KMS-11 (cell line): ENCODE measurements around the gene MAPK11.
A peak's percentile ranks its signal among the peaks of the same experiment; 100 is the strongest.

ENCODE experiments used
- H2AFZ ChIP-seq: fragments of 200-600 bp; sonication (generic); 2 replicates; pipeline ENCODE4 v1.6.1; 2016; ENCODE audit warnings: antibody characterized with exemption, mixed run types, low read depth
- H3K27ac ChIP-seq: fragments of 200-600 bp; sonication (generic); 2 replicates; pipeline ENCODE4 v1.6.1; 2016; ENCODE audit warnings: mild to moderate bottlenecking, mixed run types
- H3K27me3 ChIP-seq: fragments of 200-600 bp; sonication (generic); 2 replicates; pipeline ENCODE4 v1.6.1; 2017; ENCODE audit warnings: mild to moderate bottlenecking, low read depth, mixed run types, moderate library complexity; ENCODE audit not compliant: insufficient read depth
- H3K36me3 ChIP-seq: fragments of 200-600 bp; sonication (generic); 2 replicates; pipeline ENCODE4 v1.6.1; 2017; ENCODE audit warnings: mild to moderate bottlenecking, mixed run types; ENCODE audit not compliant: insufficient read depth
- H3K4me1 ChIP-seq: fragments of 200-600 bp; sonication (generic); 2 replicates; pipeline ENCODE4 v1.6.1; 2016; ENCODE audit warnings: mild to moderate bottlenecking, low read depth, mixed run types; ENCODE audit not compliant: poor library complexity, severe bottlenecking
- H3K4me2 ChIP-seq: fragments of 200-600 bp; sonication (generic); 2 replicates; pipeline ENCODE4 v1.7.0; 2016; ENCODE audit warnings: mild to moderate bottlenecking, mixed run types
- H3K4me3 ChIP-seq: fragments of 200-600 bp; sonication (generic); IDR thresholded peaks from 2 replicates; pipeline ENCODE4 v1.6.1; 2017; ENCODE audit warnings: low read depth, low read length, mixed read lengths; ENCODE audit not compliant: insufficient read depth
- H3K79me2 ChIP-seq: fragments of 200-600 bp; sonication (generic); 2 replicates; pipeline ENCODE4 v1.6.1; 2016; ENCODE audit warnings: low read depth, mixed run types; ENCODE audit not compliant: insufficient read depth
- H3K9ac ChIP-seq: fragments of 200-600 bp; sonication (generic); 2 replicates; pipeline ENCODE4 v1.6.1; 2016; ENCODE audit warnings: mild to moderate bottlenecking, mixed run types
- H4K20me1 ChIP-seq: fragments of 200-600 bp; sonication (generic); 2 replicates; pipeline ENCODE4 v1.6.1; 2016; ENCODE audit warnings: mild to moderate bottlenecking, mixed run types; ENCODE audit not compliant: insufficient read depth
- TF ChIP-seq, protein P1 (sequence below): fragments of 200-600 bp; sonication (generic); conservative IDR thresholded peaks from 2 replicates; pipeline ENCODE4 v1.6.1; 2017; ENCODE audit warnings: low read depth, mild to moderate bottlenecking, antibody characterized with exemption, low read length, moderate library complexity, mixed read lengths

The MAPK11 gene

DNA sequence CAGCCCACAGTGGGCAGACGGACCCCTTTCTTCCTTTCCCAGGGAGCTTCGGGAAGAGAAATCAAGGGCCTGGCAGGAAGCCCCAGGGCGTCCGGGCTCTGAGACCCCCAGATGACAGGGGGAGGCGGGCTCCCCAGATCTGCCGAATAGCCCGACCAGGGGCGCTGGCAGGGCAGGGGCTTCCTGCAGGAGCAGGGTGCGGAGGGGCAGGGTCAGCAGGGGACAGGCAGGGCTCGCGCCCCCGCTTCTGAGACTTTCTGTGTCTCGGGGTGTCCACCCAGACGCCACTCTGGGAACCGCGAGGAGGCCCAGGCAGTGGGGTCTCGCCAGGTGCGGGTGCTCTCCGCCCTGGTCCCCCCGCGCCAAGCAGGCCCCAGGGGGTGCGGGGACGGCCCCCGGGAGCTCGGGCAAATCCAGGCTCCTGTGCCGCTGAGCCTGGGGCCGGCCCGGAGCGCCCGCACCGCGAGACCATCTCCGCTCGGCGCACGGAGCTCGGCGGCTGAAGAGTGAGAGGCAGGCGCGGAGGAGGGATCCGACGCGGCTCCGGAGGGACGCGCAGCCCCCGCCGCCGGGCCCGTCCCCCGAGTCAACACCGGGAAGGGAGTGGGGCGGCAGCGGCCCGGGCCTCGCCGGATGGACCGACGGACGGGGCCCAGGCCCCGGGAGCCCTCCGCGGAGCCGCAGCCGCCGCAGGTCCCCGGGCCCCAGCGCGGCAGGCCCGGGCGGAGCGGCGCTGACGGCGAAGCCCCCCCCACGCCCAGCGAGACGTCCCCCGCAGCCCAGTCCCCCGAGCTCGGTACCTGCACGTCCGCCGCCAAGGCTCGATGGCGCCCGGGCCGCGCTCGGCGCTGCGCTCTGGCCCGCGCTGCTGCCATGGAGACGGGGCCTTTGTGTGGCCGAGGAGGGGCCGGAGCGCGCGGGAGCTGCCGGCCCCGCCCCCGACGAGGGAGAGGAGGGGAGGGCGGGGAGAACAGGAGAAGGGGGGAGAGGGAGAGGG is 36.9 kb upstream of the MAPK11 start, which contains the start of gene PLXNB2:
Gene PLXNB2 (minus strand): TSS at position 894 of the 997 bp plus-strand sequence. CDS start 17,062 bp downstream, outside the sequence.
- H3K4me1 ChIP-seq, result peaks cover 4% of the 10 kb centered on the region
- TF ChIP-seq, protein P1, sequence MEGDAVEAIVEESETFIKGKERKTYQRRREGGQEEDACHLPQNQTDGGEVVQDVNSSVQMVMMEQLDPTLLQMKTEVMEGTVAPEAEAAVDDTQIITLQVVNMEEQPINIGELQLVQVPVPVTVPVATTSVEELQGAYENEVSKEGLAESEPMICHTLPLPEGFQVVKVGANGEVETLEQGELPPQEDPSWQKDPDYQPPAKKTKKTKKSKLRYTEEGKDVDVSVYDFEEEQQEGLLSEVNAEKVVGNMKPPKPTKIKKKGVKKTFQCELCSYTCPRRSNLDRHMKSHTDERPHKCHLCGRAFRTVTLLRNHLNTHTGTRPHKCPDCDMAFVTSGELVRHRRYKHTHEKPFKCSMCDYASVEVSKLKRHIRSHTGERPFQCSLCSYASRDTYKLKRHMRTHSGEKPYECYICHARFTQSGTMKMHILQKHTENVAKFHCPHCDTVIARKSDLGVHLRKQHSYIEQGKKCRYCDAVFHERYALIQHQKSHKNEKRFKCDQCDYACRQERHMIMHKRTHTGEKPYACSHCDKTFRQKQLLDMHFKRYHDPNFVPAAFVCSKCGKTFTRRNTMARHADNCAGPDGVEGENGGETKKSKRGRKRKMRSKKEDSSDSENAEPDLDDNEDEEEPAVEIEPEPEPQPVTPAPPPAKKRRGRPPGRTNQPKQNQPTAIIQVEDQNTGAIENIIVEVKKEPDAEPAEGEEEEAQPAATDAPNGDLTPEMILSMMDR, result no peak
- no peak within 1 kb of the TSS for H3K4me3 ChIP-seq
- peak within 1 kb of the TSS; percentile 22 for H2AFZ ChIP-seq
- H3K4me2 ChIP-seq, result peak within 1 kb of the TSS; percentile 29; the same call in 1 of the 2 replicates
- peak within 1 kb of the TSS; percentile 41; the same call in 1 of the 2 replicates for H3K9ac ChIP-seq
- H4K20me1 ChIP-seq, result no peaks in the 10 kb centered on the region
- no peak within 1 kb of the TSS for H3K27ac ChIP-seq
- no peaks in the 10 kb centered on the region for H3K27me3 ChIP-seq
- H3K79me2 ChIP-seq, result no peaks in the 10 kb centered on the region
- H3K36me3 ChIP-seq, result no peaks in the 10 kb centered on the region

DNA sequence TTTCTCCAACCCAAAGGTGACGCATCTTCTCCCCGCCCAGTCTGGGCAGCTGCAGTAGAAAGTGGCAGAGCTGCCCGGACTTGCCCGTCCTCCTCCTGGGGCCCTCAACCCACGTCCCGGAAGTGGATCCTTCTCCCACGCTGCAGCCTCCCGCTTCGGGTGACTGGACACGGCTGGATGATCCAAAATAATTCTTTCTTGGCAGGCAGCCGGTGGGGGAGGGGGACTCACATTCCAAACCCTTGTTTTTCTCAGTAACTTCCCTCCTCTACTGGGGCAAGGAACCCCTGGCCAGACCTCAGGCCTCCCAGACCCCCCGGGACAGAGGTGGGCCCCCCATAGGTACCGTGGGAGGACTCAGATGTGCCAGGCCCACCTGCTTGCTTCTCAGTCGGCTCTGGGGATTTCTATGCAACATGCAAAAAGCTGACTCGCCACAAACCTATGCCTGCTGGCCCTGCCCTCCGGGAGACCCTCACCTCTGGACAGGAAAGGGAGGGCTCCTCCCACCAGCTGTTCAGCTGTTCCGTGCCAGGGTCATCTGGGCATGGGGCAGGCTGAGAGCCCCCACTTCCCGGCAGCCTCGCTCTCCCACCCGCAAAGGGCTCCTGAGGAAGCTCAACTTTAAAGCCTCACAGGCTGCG is 35.9 kb upstream of the MAPK11 start:
- Histone ChIP-seq H3K27ac (no peak overlapping the region), H4K20me1 (no peaks in the 10 kb centered on the region), H3K9ac (no peak overlapping the region), H3K4me2 (peak overlapping the region; percentile 51), H3K4me1 (peaks cover 4% of the 10 kb centered on the region), H3K36me3 (no peaks in the 10 kb centered on the region), H2AFZ (no peak overlapping the region), H3K4me3 (no peak overlapping the region), H3K79me2 (no peaks in the 10 kb centered on the region), H3K27me3 (no peaks in the 10 kb centered on the region)
- TF ChIP-seq, protein P1, result no peak

DNA sequence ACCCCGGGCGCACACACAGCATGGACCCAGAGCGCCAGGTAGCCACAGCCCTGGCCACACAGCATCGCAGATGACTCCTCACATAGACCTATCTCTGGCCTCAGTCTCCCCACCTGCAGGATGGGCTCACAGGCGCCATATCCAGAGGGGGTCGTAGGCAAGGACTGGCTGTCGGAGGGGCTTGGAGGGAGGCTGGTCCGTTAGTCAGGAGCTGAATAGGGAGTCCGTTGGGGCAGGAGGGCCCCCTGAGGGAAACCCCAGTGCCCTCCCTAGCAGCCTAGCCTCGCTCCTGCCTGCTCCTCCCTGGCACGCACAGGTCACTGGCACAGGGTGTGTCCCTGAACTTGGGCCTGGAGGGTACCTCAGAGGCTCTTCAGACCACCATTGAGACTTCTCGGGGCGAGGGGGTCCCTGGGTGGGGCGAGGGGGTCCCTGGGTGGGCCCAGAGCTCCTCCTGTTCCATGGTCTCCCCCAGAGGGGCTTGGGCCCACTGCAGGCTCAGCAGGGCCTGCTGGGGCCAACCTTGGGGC is 35.3 kb upstream of the MAPK11 start:
- Histone ChIP-seq H3K4me3 (no peak overlapping the region), H3K27ac (no peak overlapping the region), H3K4me2 (no peak overlapping the region; the same call in 1 of the 2 replicates), H2AFZ (no peak overlapping the region), H3K9ac (no peak overlapping the region), H4K20me1 (no peaks in the 10 kb centered on the region), H3K36me3 (no peaks in the 10 kb centered on the region), H3K4me1 (peaks cover 4% of the 10 kb centered on the region), H3K79me2 (no peaks in the 10 kb centered on the region), H3K27me3 (no peaks in the 10 kb centered on the region)
- TF ChIP-seq, protein P1, result no peak

DNA sequence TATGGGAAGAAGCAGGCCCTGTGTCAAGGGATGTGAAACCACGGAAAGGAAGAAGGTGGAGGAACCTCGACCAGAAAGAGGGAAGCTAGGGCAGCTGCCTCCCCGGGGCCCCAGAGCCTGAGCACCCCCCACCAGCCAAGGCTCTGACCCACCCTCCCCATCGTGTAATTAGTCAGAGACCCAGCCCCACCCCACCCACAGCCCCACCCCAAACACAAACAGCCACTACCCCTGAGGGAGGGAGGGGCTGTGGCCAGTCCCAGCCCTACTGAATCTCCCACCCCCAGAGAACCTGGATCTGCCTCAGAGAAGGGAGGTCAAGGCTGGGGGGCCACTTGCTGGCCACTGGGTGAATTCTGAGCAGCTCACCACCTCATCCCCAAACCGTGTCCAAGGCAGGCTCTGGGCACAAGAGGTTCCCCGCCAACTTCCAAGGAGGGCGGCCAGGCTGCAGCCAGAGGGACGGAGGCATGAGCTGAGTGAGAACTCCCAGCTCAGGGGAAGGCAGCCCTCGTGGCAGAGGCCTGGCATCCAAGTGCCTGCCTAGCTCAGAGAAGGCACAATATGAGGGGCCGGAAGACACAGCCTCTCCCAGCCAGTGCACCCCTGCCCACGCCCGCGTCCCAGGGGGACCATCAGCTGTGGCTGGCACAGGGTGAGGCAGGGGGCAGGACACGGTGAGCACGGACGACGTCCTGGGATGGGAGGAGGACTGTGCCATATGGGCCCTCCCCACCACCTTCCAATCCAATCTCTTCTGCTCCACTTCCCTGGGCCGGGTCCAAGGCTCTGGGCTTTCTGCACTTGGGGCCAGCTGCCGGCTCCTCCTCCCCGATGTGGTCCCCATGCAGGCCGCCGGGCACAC is 34.6 kb upstream of the MAPK11 start:
- H3K79me2 ChIP-seq, result no peaks in the 10 kb centered on the region
- H3K4me1 ChIP-seq, result peaks cover 4% of the 10 kb centered on the region
- H4K20me1 ChIP-seq, result no peaks in the 10 kb centered on the region
- H3K36me3 ChIP-seq, result no peaks in the 10 kb centered on the region
- H3K27me3 ChIP-seq, result no peaks in the 10 kb centered on the region
- no peak overlapping the region for H2AFZ ChIP-seq
- no peak overlapping the region for H3K4me2 ChIP-seq
- TF ChIP-seq, protein P1, result no peak
- H3K27ac ChIP-seq, result no peak overlapping the region
- no peak overlapping the region for H3K4me3 ChIP-seq
- H3K9ac ChIP-seq, result no peak overlapping the region
